Activated CD4-positive, alpha-beta T cell treated with anti-CD3 and anti-CD28 coated beads for 1 hour (primary cell): ENCODE measurements around the gene RBPJL.

Experiments
- DNase-seq: peaks from one replicate; pipeline ENCODE4 v3.0.0-alpha.2; 2020

Gene RBPJL

GRCh38 chr20:45306431-45306982, at the start of gene RBPJL:
Gene RBPJL (plus strand): TSS chr20:45306840. CDS start chr20:45306923, 83 bp downstream.
- DNase-seq: no peak

- no peak for DNase-seq
These were observed 49.5 kb upstream of the RBPJL start for GRCh38 chr20:45257161-45257560.

GRCh38 chr20:45257711-45258110, 48.9 kb upstream of the RBPJL start:
- no peak for DNase-seq

GRCh38 chr20:45258259-45258658, 48.4 kb upstream of the RBPJL start:
- DNase-seq: no peak

- DNase-seq: no peak
These were observed 48.0 kb upstream of the RBPJL start for GRCh38 chr20:45258664-45259063.

- DNase-seq: no peak
These were observed 42.9 kb upstream of the RBPJL start for GRCh38 chr20:45263556-45264266.

GRCh38 chr20:45266977-45267376, 39.7 kb upstream of the RBPJL start:
- no peak for DNase-seq

- DNase-seq: no peak
These were observed 38.1 kb upstream of the RBPJL start for GRCh38 chr20:45268531-45268930.

- no peak for DNase-seq
These were observed 37.6 kb upstream of the RBPJL start for GRCh38 chr20:45269056-45269455.

GRCh38 chr20:45269754-45270270, 36.8 kb upstream of the RBPJL start:
- DNase-seq: no peak

- no peak for DNase-seq
These were observed 31.3 kb upstream of the RBPJL start for GRCh38 chr20:45275338-45275737.

GRCh38 chr20:45279992-45280391, 26.6 kb upstream of the RBPJL start:
- DNase-seq: no peak

GRCh38 chr20:45282700-45283550, 23.7 kb upstream of the RBPJL start:
- DNase-seq: no peak

- no peak for DNase-seq
These were observed 23.0 kb upstream of the RBPJL start for GRCh38 chr20:45283551-45284057.

- DNase-seq: no peak
These were observed 18.3 kb upstream of the RBPJL start for GRCh38 chr20:45288376-45288775.

GRCh38 chr20:45288860-45289259, 17.8 kb upstream of the RBPJL start:
- no peak for DNase-seq

- DNase-seq: no peak
These were observed 16.5 kb upstream of the RBPJL start for GRCh38 chr20:45289942-45290676.

- DNase-seq: peak; percentile 41
These were observed 15.8 kb upstream of the RBPJL start for GRCh38 chr20:45290677-45291355.

GRCh38 chr20:45291526-45291925, 15.1 kb upstream of the RBPJL start:
- no peak for DNase-seq

- no peak for DNase-seq
These were observed 14.3 kb upstream of the RBPJL start for GRCh38 chr20:45292343-45292742.

- peak; percentile 68 for DNase-seq
These were observed 13.3 kb upstream of the RBPJL start for GRCh38 chr20:45293041-45294002.
